HEK293 (cell line): ENCODE results near the gene PARVA.

Source experiments
- CTCF ChIA-PET: fragments of 350-600 bp; formaldehyde crosslinking; extraction: SDS; loops from one replicate; lab custom pipeline; 2021; ENCODE audit warnings: antibody characterized with exemption; lab: Yijun Ruan, JAX
- POLR2A ChIA-PET: fragments of 300-600 bp; formaldehyde crosslinking; extraction: SDS; loops from one replicate; lab custom pipeline; 2020; ENCODE audit warnings: antibody characterized with exemption, inconsistent platforms; lab: Yijun Ruan, JAX
- H3K27ac ChIP-seq: fragments of 200-500 bp; sonication (Bioruptor generic); 2 replicates; pipeline ENCODE4 v1.5.1; 2014; ENCODE audit warnings: low read depth, low read length, control low read depth, inconsistent platforms; ENCODE audit errors: extremely low read depth
- H3K36me3 ChIP-seq, 2 experiments: fragments of 200-500 bp in 1 of 2; sonication (Bioruptor generic) in 1 of 2; 1 replicate in 1 of 2; 2 replicates in 1 of 2; pipeline ENCODE4 v1.5.1; 2014 to 2017; ENCODE audit warnings: inconsistent platforms in 2 of 2, low read length in 2 of 2; ENCODE audit not compliant: control insufficient read depth in 2 of 2, insufficient read depth in 1 of 2
- H3K4me1 ChIP-seq: fragments of 200-500 bp; sonication (Bioruptor generic); 2 replicates; pipeline ENCODE4 v1.5.1; 2014; ENCODE audit warnings: mild to moderate bottlenecking, low read length, inconsistent platforms; ENCODE audit not compliant: control insufficient read depth, insufficient read depth
- H3K4me3 ChIP-seq: 2 replicates; pipeline ENCODE4 v1.5.1; 2011; ENCODE audit warnings: low read depth, mild to moderate bottlenecking, control low read depth, low read length, moderate library complexity
- H3K9me3 ChIP-seq: fragments of 200-500 bp; sonication (Bioruptor generic); 2 replicates; pipeline ENCODE4 v1.5.1; 2014; ENCODE audit warnings: low read depth, low read length, inconsistent platforms; ENCODE audit not compliant: control insufficient read depth, insufficient read depth
- MYNN ChIP-seq: fragments of 450-650 bp; formaldehyde crosslinking; IDR thresholded peaks from 2 replicates; pipeline ENCODE4 v1.5.1; 2016; ENCODE audit warnings: missing biosample characterization, missing genetic modification characterization, borderline replicate concordance
- SP3 ChIP-seq: fragments of 450-650 bp; formaldehyde crosslinking; IDR thresholded peaks from 2 replicates; pipeline ENCODE4 v1.5.1; 2016; ENCODE audit warnings: missing biosample characterization, missing genetic modification characterization
- WT1 ChIP-seq: fragments of 450-650 bp; formaldehyde crosslinking; IDR thresholded peaks from 2 replicates; pipeline ENCODE4 v1.5.1; 2016; ENCODE audit warnings: missing biosample characterization, missing genetic modification characterization
- ZEB2 ChIP-seq: fragments of 450-650 bp; formaldehyde crosslinking; IDR thresholded peaks from 2 replicates; pipeline ENCODE4 v1.5.1; 2016; ENCODE audit warnings: missing biosample characterization, missing genetic modification characterization
- ZFP37 ChIP-seq: fragments of 450-650 bp; formaldehyde crosslinking; IDR thresholded peaks from 2 replicates; pipeline ENCODE4 v1.5.1; 2016; ENCODE audit warnings: missing biosample characterization, missing genetic modification characterization
- ZFP41 ChIP-seq: fragments of 450-650 bp; formaldehyde crosslinking; IDR thresholded peaks from 2 replicates; pipeline ENCODE4 v1.5.1; 2016; ENCODE audit warnings: missing biosample characterization, missing genetic modification characterization, borderline replicate concordance
- ZFP69B ChIP-seq: fragments of 450-650 bp; formaldehyde crosslinking; IDR thresholded peaks from 2 replicates; pipeline ENCODE4 v1.5.1; 2016; ENCODE audit warnings: missing biosample characterization, missing genetic modification characterization
- ZNF10 ChIP-seq: fragments of 450-650 bp; formaldehyde crosslinking; IDR thresholded peaks from 2 replicates; pipeline ENCODE4 v1.5.1; 2017; ENCODE audit warnings: missing biosample characterization, missing genetic modification characterization
- ZNF157 ChIP-seq: fragments of 450-650 bp; formaldehyde crosslinking; IDR thresholded peaks from 2 replicates; pipeline ENCODE4 v1.5.1; 2016; ENCODE audit warnings: missing biosample characterization, missing genetic modification characterization
- ZNF174 ChIP-seq: fragments of 450-650 bp; formaldehyde crosslinking; IDR thresholded peaks from 2 replicates; pipeline ENCODE4 v1.5.0; 2017; ENCODE audit warnings: missing biosample characterization, mild to moderate bottlenecking, missing genetic modification characterization
- ZNF239 ChIP-seq: fragments of 450-650 bp; formaldehyde crosslinking; IDR thresholded peaks from 2 replicates; pipeline ENCODE4 v1.5.1; 2016; ENCODE audit warnings: missing biosample characterization, missing genetic modification characterization
- ZNF266 ChIP-seq: fragments of 450-650 bp; formaldehyde crosslinking; IDR thresholded peaks from 2 replicates; pipeline ENCODE4 v1.5.1; 2016; ENCODE audit warnings: missing biosample characterization, missing genetic modification characterization, low read depth
- ZNF404 ChIP-seq: fragments of 450-650 bp; formaldehyde crosslinking; IDR thresholded peaks from 2 replicates; pipeline ENCODE4 v1.5.1; 2017; ENCODE audit warnings: missing biosample characterization, missing genetic modification characterization
- ZNF529 ChIP-seq: fragments of 450-650 bp; formaldehyde crosslinking; IDR thresholded peaks from 2 replicates; pipeline ENCODE4 v1.5.1; 2017; ENCODE audit warnings: missing genetic modification characterization, missing biosample characterization; ENCODE audit not compliant: insufficient replicate concordance
- ZNF596 ChIP-seq: fragments of 450-650 bp; IDR thresholded peaks from 2 replicates; pipeline ENCODE4 v1.5.0; 2018; ENCODE audit warnings: missing biosample characterization, mild to moderate bottlenecking, missing genetic modification characterization, moderate library complexity
- ZNF621 ChIP-seq: fragments of 450-650 bp; formaldehyde crosslinking; IDR thresholded peaks from 2 replicates; pipeline ENCODE4 v1.5.1; 2017; ENCODE audit warnings: missing biosample characterization, missing genetic modification characterization
- ZNF792 ChIP-seq: fragments of 450-650 bp; formaldehyde crosslinking; IDR thresholded peaks from 2 replicates; pipeline ENCODE4 v1.5.1; 2016; ENCODE audit warnings: missing biosample characterization, missing genetic modification characterization
- TF ChIP-seq, protein P1 (sequence below): fragments of 450-650 bp; formaldehyde crosslinking; IDR thresholded peaks from 2 replicates; pipeline ENCODE4 v1.5.1; 2016; ENCODE audit warnings: missing biosample characterization, missing genetic modification characterization
- TF ChIP-seq, protein P2 (sequence below): fragments of 450-650 bp; formaldehyde crosslinking; IDR thresholded peaks from 2 replicates; pipeline ENCODE4 v1.5.1; 2016; ENCODE audit warnings: missing biosample characterization, missing genetic modification characterization
- TF ChIP-seq, protein P3 (sequence below): fragments of 450-650 bp; formaldehyde crosslinking; IDR thresholded peaks from 2 replicates; pipeline ENCODE4 v1.5.1; 2016; ENCODE audit warnings: missing biosample characterization, missing genetic modification characterization, borderline replicate concordance
- TF ChIP-seq, protein P4 (sequence below): fragments of 450-650 bp; formaldehyde crosslinking; IDR thresholded peaks from 2 replicates; pipeline ENCODE4 v1.5.1; 2016; ENCODE audit warnings: missing biosample characterization, missing genetic modification characterization

The PARVA gene

DNA sequence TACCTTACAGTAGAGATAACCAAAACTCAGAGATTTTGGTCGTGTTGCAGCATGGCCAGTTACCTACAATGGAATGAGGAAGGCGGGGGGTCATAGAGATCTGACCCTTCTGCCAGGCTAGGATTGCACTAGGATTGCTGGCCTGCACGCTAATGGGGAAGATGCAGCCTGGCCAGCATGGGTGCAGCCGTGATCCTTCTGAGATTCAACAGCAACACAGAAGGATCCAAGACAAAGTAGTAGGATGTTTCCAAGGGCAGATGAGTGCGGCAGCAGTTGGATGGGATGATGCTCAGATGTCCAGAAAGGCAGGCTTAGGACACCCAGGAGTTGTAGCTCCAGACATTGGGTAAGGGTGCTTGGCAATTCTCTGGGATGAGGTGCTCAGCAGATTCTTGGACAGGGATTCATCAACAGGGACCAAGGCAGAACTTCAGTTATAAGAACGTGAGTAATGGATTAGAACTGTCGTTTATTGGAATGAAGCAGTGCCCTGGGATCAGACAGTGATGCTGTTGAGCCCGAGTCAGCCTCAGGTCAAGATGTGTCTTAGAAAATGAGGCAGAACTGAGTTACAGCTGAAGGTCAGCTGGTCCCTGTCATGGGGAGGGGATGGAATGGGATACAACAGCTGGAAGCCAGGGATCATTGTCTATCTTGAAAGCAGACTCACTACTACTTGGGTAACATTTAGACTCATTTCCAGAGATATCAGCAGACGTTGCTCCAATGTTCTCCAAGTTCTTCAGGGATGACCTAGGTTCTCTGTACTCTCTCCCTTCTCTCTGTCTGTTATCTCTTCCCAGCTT lies 71.0 kb downstream of the PARVA start:
- Histone ChIP-seq H3K9me3 (no peaks in the 10 kb centered on the region), H3K4me3 (no peak overlapping the region), H3K4me1 (no peaks in the 10 kb centered on the region), H3K36me3 (no peaks in the 10 kb centered on the region), H3K27ac (no peak overlapping the region)
- TF ChIP-seq, protein P1, sequence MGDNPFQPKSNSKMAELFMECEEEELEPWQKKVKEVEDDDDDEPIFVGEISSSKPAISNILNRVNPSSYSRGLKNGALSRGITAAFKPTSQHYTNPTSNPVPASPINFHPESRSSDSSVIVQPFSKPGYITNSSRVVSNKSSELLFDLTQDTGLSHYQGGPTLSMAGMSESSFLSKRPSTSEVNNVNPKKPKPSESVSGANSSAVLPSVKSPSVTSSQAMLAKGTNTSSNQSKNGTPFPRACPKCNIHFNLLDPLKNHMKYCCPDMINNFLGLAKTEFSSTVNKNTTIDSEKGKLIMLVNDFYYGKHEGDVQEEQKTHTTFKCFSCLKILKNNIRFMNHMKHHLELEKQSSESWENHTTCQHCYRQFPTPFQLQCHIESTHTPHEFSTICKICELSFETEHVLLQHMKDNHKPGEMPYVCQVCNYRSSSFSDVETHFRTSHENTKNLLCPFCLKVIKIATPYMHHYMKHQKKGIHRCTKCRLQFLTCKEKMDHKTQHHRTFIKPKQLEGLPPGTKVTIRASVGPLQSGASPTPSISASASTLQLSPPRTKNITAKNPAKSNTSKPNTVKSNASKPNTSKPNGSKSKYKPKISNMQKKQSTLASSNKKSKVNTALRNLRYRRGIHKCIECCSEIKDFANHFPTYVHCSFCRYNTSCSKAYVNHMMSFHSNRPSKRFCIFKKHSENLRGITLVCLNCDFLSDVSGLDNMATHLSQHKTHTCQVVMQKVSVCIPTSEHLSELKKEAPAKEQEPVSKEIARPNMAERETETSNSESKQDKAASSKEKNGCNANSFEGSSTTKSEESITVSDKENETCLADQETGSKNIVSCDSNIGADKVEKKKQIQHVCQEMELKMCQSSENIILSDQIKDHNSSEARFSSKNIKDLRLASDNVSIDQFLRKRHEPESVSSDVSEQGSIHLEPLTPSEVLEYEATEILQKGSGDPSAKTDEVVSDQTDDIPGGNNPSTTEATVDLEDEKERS (tag by site-specific recombination), result no peak
- TF ChIP-seq MYNN (tag by site-specific recombination) (no peak), ZNF239 (tag by site-specific recombination) (no peak), WT1 (tag by site-specific recombination) (no peak), ZFP69B (tag by site-specific recombination) (no peak), ZNF596 (tag by site-specific recombination) (no peak), ZNF621 (tag by site-specific recombination) (no peak), ZFP41 (tag by site-specific recombination) (no peak), SP3 (tag by site-specific recombination) (no peak), ZNF157 (tag by site-specific recombination) (no peak), ZNF10 (tag by site-specific recombination) (no peak), ZNF404 (tag by site-specific recombination) (no peak), ZNF529 (tag by site-specific recombination) (no peak)
- TF ChIP-seq, protein P2, sequence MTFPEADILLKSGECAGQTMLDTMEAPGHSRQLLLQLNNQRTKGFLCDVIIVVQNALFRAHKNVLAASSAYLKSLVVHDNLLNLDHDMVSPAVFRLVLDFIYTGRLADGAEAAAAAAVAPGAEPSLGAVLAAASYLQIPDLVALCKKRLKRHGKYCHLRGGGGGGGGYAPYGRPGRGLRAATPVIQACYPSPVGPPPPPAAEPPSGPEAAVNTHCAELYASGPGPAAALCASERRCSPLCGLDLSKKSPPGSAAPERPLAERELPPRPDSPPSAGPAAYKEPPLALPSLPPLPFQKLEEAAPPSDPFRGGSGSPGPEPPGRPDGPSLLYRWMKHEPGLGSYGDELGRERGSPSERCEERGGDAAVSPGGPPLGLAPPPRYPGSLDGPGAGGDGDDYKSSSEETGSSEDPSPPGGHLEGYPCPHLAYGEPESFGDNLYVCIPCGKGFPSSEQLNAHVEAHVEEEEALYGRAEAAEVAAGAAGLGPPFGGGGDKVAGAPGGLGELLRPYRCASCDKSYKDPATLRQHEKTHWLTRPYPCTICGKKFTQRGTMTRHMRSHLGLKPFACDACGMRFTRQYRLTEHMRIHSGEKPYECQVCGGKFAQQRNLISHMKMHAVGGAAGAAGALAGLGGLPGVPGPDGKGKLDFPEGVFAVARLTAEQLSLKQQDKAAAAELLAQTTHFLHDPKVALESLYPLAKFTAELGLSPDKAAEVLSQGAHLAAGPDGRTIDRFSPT (tag by site-specific recombination), result no peak
- TF ChIP-seq, protein P3, sequence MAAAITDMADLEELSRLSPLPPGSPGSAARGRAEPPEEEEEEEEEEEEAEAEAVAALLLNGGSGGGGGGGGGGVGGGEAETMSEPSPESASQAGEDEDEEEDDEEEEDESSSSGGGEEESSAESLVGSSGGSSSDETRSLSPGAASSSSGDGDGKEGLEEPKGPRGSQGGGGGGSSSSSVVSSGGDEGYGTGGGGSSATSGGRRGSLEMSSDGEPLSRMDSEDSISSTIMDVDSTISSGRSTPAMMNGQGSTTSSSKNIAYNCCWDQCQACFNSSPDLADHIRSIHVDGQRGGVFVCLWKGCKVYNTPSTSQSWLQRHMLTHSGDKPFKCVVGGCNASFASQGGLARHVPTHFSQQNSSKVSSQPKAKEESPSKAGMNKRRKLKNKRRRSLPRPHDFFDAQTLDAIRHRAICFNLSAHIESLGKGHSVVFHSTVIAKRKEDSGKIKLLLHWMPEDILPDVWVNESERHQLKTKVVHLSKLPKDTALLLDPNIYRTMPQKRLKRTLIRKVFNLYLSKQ, result no peak
- ChIA-PET POLR2A (no interaction called here), CTCF (no interaction called here)

DNA sequence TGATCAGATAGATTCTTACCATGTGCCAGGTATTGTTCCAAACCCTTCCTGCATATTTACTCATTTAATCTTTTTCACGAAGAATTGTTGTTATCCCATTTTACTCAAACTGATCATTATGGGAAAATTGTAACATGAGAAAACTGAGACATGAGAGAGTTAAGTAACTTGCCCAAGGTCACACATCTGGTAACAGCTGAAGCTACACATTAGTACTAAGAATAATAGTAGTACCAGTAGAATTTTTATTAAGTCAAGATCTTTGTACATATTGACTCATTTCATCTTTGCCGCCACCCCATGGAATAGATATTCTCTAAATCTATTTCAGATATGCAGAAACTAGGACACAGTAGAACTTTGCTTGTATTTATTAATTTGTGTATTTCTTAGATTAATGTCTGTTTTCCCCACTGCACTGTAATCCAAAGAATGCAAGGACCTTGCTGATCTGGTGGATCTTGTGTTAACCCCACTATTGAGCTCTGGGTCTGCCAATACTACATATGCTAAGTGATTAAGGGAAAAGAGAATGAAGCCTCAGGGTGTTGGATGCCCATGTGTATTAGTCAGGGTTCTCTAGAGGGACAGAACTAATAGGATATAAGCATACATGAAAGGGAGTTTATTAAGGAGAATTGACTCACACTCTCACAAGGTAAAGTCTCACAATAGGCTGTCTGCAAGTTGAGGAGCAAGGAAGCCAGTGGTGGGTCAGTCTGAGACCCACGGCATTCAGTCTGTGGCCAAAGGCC lies 72.8 kb downstream of the PARVA start:
- no peaks in the 10 kb centered on the region for H3K36me3 ChIP-seq
- no peaks in the 10 kb centered on the region for H3K9me3 ChIP-seq
- no peaks in the 10 kb centered on the region for H3K4me1 ChIP-seq
- H3K27ac ChIP-seq, result no peak overlapping the region
- CTCF ChIA-PET, result interaction anchor here (0.6 kb wide), 1 partner anchor 157 kb away, joined by 3 read pairs; no protein-coding TSS in a partner anchor
- TF ChIP-seq ZNF404 (tag by site-specific recombination), result no peak
- TF ChIP-seq ZFP37 (tag by site-specific recombination), result no peak
- TF ChIP-seq ZNF174 (tag by site-specific recombination), result no peak
- TF ChIP-seq ZNF792 (tag by site-specific recombination), result no peak
- TF ChIP-seq ZNF266 (tag by site-specific recombination), result no peak
- TF ChIP-seq, protein P4, sequence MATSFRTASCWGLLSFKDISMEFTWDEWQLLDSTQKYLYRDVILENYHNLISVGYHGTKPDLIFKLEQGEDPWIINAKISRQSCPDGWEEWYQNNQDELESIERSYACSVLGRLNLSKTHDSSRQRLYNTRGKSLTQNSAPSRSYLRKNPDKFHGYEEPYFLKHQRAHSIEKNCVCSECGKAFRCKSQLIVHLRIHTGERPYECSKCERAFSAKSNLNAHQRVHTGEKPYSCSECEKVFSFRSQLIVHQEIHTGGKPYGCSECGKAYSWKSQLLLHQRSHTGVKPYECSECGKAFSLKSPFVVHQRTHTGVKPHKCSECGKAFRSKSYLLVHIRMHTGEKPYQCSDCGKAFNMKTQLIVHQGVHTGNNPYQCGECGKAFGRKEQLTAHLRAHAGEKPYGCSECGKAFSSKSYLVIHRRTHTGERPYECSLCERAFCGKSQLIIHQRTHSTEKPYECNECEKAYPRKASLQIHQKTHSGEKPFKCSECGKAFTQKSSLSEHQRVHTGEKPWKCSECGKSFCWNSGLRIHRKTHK (tag by site-specific recombination), result no peak
- TF ChIP-seq ZEB2 (tag by site-specific recombination), result no peak
- POLR2A ChIA-PET, result no interaction called here
- H3K4me3 ChIP-seq, result no peak overlapping the region
